ENCODE data around the gene SUMO2. TPM values are rescaled to one million over a fixed set of nuclear protein-coding genes. Genes with fewer than 3 reads are reported as not detected.
"Not testable (repeated sequence)": the region's sequence is repeated elsewhere in the genome, so short reads cannot be mapped to it uniquely, and the experiment has no call there.

SUMO2 gene
- total and polyA plus RNA-seq, 2 experiments from 2014 or later = 91.3 to 485 TPM

- TF ChIP-seq CTCF (IDR thresholded peaks at IDR 0.05; ENCODE audit: low read depth, low read length) = no peak
- Histone ChIP-seq H3K9me3 (ENCODE audit: low read depth) (no peaks in the 10 kb centered on the region), H3K4me3 (no peak overlapping the region), H3K4me1 (ENCODE audit: low read depth) (peaks cover 5% of the 10 kb centered on the region), H3K27me3 (no peaks in the 10 kb centered on the region), H3K36me3 (peaks cover 25% of the 10 kb centered on the region), H3K27ac (no peak overlapping the region)
- no peak for DNase-seq (ENCODE audit: low read depth in 1 of 2, low spot score in 1 of 2)
Measured at GRCh38 chr17:75208161-75208560, 25.4 kb upstream of the SUMO2 start.

GRCh38 chr17:75207760-75208159 lies 25.0 kb upstream of the SUMO2 start:
- peaks cover 5% of the 10 kb centered on the region for H3K4me1 ChIP-seq (ENCODE audit: low read depth)
- no peak for TF ChIP-seq CTCF (IDR thresholded peaks at IDR 0.05; ENCODE audit: low read depth, low read length)
- DNase-seq (ENCODE audit: low read depth in 1 of 2, low spot score in 1 of 2) = no peak
- H3K27ac ChIP-seq = no peak overlapping the region
- no peaks in the 10 kb centered on the region for H3K27me3 ChIP-seq
- H3K9me3 ChIP-seq (ENCODE audit: low read depth) = no peaks in the 10 kb centered on the region
- H3K36me3 ChIP-seq = peaks cover 22% of the 10 kb centered on the region
- no peak overlapping the region for H3K4me3 ChIP-seq

- not testable (repeated sequence) for H3K27ac ChIP-seq; H3K9me3 ChIP-seq (ENCODE audit: low read depth); H3K27me3 ChIP-seq; H3K4me1 ChIP-seq (ENCODE audit: low read depth); DNase-seq (ENCODE audit: low read depth in 1 of 2, low spot score in 1 of 2)
- Histone ChIP-seq H3K36me3 (peaks cover 20% of the 10 kb centered on the region), H3K4me3 (peak overlapping the region; percentile 93)
Measured at GRCh38 chr17:75207050-75207407, 24.3 kb upstream of the SUMO2 start.

- H3K27ac ChIP-seq = peak overlapping the region; percentile 100
- H3K4me3 ChIP-seq = peak overlapping the region; percentile 93
- DNase-seq (ENCODE audit: low read depth in 1 of 2, low spot score in 1 of 2) = no peak
- TF ChIP-seq CTCF (IDR thresholded peaks at IDR 0.05; ENCODE audit: low read depth, low read length) = no peak
- H3K9me3 ChIP-seq (ENCODE audit: low read depth) = no peaks in the 10 kb centered on the region
- no peaks in the 10 kb centered on the region for H3K27me3 ChIP-seq
- peaks cover 5% of the 10 kb centered on the region for H3K4me1 ChIP-seq (ENCODE audit: low read depth)
- peaks cover 12% of the 10 kb centered on the region for H3K36me3 ChIP-seq
Measured at GRCh38 chr17:75205793-75206163, 23.0 kb upstream of the SUMO2 start.

- no peaks in the 10 kb centered on the region for H3K27me3 ChIP-seq
- H3K4me3 ChIP-seq = peak within 1 kb of the TSS; percentile 93
- H3K4me1 ChIP-seq (ENCODE audit: low read depth) = peaks cover 5% of the 10 kb centered on the region
- no peak for TF ChIP-seq CTCF (IDR thresholded peaks at IDR 0.05; ENCODE audit: low read depth, low read length)
- peaks cover 9% of the 10 kb centered on the region for H3K36me3 ChIP-seq
- DNase-seq (ENCODE audit: low read depth in 1 of 2, low spot score in 1 of 2) = peak; percentile 96
- no peaks in the 10 kb centered on the region for H3K9me3 ChIP-seq (ENCODE audit: low read depth)
- peak within 1 kb of the TSS; percentile 100 for H3K27ac ChIP-seq
Measured at GRCh38 chr17:75205037-75205792, 22.5 kb upstream of the SUMO2 start, which contains the start of gene NUP85. Gene NUP85, plus strand, starts transcription at chr17:75205679. Its CDS starts 83 bp downstream, at chr17:75205762.

- DNase-seq (ENCODE audit: low read depth in 1 of 2, low spot score in 1 of 2) = no peak
- H3K4me1 ChIP-seq (ENCODE audit: low read depth) = no peaks in the 10 kb centered on the region
- no peak for TF ChIP-seq CTCF (IDR thresholded peaks at IDR 0.05; ENCODE audit: low read depth, low read length)
- H3K4me3 ChIP-seq = no peak overlapping the region
- H3K36me3 ChIP-seq = no peaks in the 10 kb centered on the region
- no peak overlapping the region for H3K27ac ChIP-seq
- no peaks in the 10 kb centered on the region for H3K9me3 ChIP-seq (ENCODE audit: low read depth)
- no peaks in the 10 kb centered on the region for H3K27me3 ChIP-seq
Measured at GRCh38 chr17:75199886-75200618, 17.3 kb upstream of the SUMO2 start.

All from cardiac muscle cell (in vitro differentiated cells and primary cell).